Stimulated activated CD4-positive, alpha-beta T cell treated with anti-CD3 and anti-CD28 coated beads, TNF-alpha, amount 100 ng/mL, for 1 hour (primary cell): ENCODE results near the gene MYT1.
"Not testable (repeated sequence)": the region's sequence is repeated elsewhere in the genome, so short reads cannot be mapped to it uniquely, and the experiment has no call there.

Experiments used
- DNase-seq, 3 donors: peaks; one replicate each; pipeline ENCODE4 v3.0.0-alpha.2; 2020; ENCODE audit warnings: low read depth in 3 of 3, low spot score in 1 of 3

MYT1 gene

DNA sequence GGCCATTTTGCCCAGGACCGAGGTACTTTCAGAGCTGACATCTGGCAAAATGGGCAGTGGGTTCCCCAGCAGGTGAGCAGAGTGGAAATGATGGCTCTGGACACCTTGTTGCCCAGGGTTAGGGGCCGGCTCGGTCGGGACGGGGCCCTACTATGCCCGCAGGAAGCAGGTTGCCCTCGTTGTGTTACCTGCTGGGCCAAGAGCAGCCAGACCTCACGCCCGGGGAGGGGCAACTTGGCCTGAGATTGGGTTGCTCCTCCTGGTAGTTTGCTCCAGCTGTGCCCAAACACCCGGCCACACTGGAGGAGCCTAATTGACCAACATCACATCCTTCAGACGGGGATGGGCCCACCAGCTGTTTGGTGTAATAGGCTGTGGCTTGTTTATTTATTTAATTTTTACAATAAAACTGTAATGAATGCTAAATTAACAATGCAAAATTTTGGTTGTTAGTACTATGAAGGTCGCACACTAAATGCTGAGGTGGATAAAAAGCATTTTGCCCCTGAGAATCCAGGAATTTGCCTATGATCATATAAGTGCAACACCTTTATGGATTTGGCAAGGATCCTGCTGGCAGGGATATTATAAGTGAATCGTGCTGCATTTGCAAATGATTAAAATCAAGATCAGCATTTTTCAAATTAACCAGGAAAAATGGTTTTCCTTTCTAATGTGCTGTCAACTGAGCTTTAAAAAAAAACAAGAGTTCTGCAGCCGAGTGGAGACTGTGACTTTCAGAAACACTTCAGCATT is 64.7 kb downstream of the MYT1 start:
- no peak for DNase-seq

- DNase-seq: no peak
Measured at GRCh38 chr20:64229507-64230061, 65.3 kb downstream of the MYT1 start.

DNA sequence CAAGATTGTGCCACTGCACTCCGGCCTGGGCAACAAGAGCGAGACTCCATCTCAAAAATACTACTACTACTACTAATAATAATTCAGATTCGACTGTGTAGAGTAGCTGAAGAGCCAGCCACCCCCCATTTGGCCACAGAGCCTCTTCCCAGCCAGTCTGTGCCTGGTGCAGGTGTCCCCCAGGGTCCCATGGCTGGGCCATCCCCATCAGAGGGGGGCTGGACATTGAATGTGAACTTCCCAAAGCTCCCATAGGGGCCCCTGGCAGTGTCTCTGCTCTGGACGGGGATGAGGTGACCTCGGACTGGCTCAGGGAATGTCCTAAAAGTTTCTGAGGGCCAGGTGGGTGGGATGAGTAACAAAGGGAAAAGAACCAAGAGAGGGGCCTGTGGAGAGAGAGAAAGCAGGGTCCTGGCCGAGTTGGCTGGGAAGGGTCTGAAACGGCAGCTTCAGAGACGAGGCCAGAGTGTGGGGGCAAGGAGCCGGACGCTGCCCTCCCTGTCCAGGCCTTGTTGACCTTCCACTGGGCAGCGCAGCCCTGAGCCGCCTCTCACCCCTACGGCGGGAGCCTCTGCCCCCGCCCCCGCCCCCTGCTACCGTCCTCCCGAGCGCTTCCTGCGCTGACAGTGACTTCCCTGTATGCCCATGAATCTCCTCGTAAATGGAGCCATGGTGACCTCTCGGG is 66.4 kb downstream of the MYT1 start:
- no peak for DNase-seq

GRCh38 chr20:64231621-64232550 is 67.6 kb downstream of the MYT1 start:
- no peak for DNase-seq

GRCh38 chr20:64232794-64233193 is 68.5 kb downstream of the MYT1 start:
- no peak for DNase-seq

DNA sequence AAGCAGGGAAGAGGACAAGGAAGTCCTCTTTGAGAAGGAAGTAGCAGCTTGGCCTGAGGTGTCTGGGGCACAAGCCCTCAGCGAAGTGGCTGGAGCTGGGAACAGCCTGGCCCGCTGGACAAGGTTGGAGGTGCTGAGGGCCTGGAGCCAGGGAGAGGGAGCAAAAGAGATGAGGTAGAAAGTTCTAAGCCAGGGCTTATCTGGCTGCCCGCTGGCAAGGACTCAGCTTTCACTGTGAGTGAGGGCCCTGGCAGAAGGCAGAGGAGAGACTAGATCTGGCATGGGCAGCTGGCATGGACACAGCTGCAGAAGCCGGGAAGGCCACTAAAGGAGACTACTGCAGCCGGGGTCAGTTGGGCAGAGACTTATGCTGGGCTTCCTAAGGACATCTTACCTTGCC is 69.5 kb downstream of the MYT1 start:
- no peak for DNase-seq

- DNase-seq: no peak
Measured at GRCh38 chr20:64234291-64234791, 70.1 kb downstream of the MYT1 start.

- not testable (repeated sequence) for DNase-seq
Measured at GRCh38 chr20:64234921-64235565, 70.8 kb downstream of the MYT1 start.

GRCh38 chr20:64236137-64237088 is 72.2 kb downstream of the MYT1 start:
- DNase-seq: no peak

DNA sequence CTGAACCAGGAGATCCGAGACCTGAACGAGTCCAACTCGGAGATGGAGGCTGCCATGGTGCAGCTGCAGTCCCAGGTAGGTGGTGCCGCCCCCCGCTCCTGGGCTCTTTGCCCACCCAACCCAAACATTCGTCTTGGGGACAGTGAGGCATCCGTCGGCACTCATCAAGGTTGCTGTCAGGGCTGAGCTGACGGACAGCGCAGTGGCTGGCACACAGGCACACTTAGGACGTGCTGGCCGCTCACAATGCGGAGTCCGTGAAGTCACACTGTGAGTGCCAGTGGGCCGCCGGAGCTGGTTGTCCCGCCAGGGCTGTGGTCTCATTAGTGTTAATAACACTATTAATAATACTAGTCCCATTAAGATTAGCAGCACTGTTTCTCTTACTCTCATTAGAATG is 73.1 kb downstream of the MYT1 start:
- DNase-seq: no peak

GRCh38 chr20:64238115-64238825 is 74.0 kb downstream of the MYT1 start:
- DNase-seq: no peak

- DNase-seq: no peak
Measured at GRCh38 chr20:64238851-64239387, 74.7 kb downstream of the MYT1 start.

GRCh38 chr20:64239449-64240242 is 75.4 kb downstream of the MYT1 start:
- DNase-seq: no peak

GRCh38 chr20:64240243-64241015 is 76.2 kb downstream of the MYT1 start:
- no peak for DNase-seq

GRCh38 chr20:64241061-64241460 is 76.8 kb downstream of the MYT1 start:
- DNase-seq: no peak

- DNase-seq: no peak
Measured at GRCh38 chr20:64242003-64242796, 77.9 kb downstream of the MYT1 start.
